ENCODE data around the gene MYO16.

MYO16 gene

GRCh38 chr13:108702171-108702570, 72.8 kb downstream of the MYO16 start:
- H3K36me3 ChIP-seq (ENCODE audit: control insufficient read depth, insufficient read depth, low read length), result no peaks in the 10 kb centered on the region
- H3K4me3 ChIP-seq (ENCODE audit: low read depth, low read length), result no peak overlapping the region

GRCh38 chr13:108705031-108705430, 75.6 kb downstream of the MYO16 start:
- Histone ChIP-seq H3K9me3 (ENCODE audit: control insufficient read depth, insufficient read depth, low read length) (no peaks in the 10 kb centered on the region), H3K4me1 (ENCODE audit: control insufficient read depth, insufficient read depth, low read length) (no peaks in the 10 kb centered on the region), H3K36me3 (ENCODE audit: control insufficient read depth, insufficient read depth, low read length) (no peaks in the 10 kb centered on the region), H3K9ac (ENCODE audit: low read depth, low read length) (no peak overlapping the region), H3K27me3 (ENCODE audit: control insufficient read depth, insufficient read depth, low read length) (no peaks in the 10 kb centered on the region), H3K4me3 (ENCODE audit: low read depth, low read length) (no peak overlapping the region)

More at GRCh38 chr13:108702171-108702570, 72.8 kb downstream of the MYO16 start:
- no peaks in the 10 kb centered on the region for H3K9me3 ChIP-seq (ENCODE audit: control insufficient read depth, insufficient read depth, low read length)
- H3K9ac ChIP-seq (ENCODE audit: low read depth, low read length), result no peak overlapping the region
- H3K4me1 ChIP-seq (ENCODE audit: control insufficient read depth, insufficient read depth, low read length), result no peaks in the 10 kb centered on the region
- no peaks in the 10 kb centered on the region for H3K27me3 ChIP-seq (ENCODE audit: control insufficient read depth, insufficient read depth, low read length)

- H3K36me3 ChIP-seq (ENCODE audit: control insufficient read depth, insufficient read depth, low read length), result no peaks in the 10 kb centered on the region
- H3K9me3 ChIP-seq (ENCODE audit: control insufficient read depth, insufficient read depth, low read length), result no peaks in the 10 kb centered on the region
- H3K4me3 ChIP-seq (ENCODE audit: low read depth, low read length), result no peak overlapping the region
- H3K27me3 ChIP-seq (ENCODE audit: control insufficient read depth, insufficient read depth, low read length), result no peaks in the 10 kb centered on the region
- H3K9ac ChIP-seq (ENCODE audit: low read depth, low read length), result no peak overlapping the region
- no peaks in the 10 kb centered on the region for H3K4me1 ChIP-seq (ENCODE audit: control insufficient read depth, insufficient read depth, low read length)
These were observed 78.2 kb downstream of the MYO16 start for GRCh38 chr13:108707584-108707983.

- H3K36me3 ChIP-seq (ENCODE audit: control insufficient read depth, insufficient read depth, low read length), result no peaks in the 10 kb centered on the region
- H3K9ac ChIP-seq (ENCODE audit: low read depth, low read length), result no peak overlapping the region
- no peaks in the 10 kb centered on the region for H3K27me3 ChIP-seq (ENCODE audit: control insufficient read depth, insufficient read depth, low read length)
- no peaks in the 10 kb centered on the region for H3K9me3 ChIP-seq (ENCODE audit: control insufficient read depth, insufficient read depth, low read length)
- H3K4me3 ChIP-seq (ENCODE audit: low read depth, low read length), result no peak overlapping the region
- H3K4me1 ChIP-seq (ENCODE audit: control insufficient read depth, insufficient read depth, low read length), result no peaks in the 10 kb centered on the region
These were observed 79.5 kb downstream of the MYO16 start for GRCh38 chr13:108708921-108709320.

GRCh38 chr13:108711386-108711785, 82.0 kb downstream of the MYO16 start:
- Histone ChIP-seq H3K4me1 (ENCODE audit: control insufficient read depth, insufficient read depth, low read length) (no peaks in the 10 kb centered on the region), H3K4me3 (ENCODE audit: low read depth, low read length) (no peak overlapping the region), H3K27me3 (ENCODE audit: control insufficient read depth, insufficient read depth, low read length) (no peaks in the 10 kb centered on the region), H3K36me3 (ENCODE audit: control insufficient read depth, insufficient read depth, low read length) (no peaks in the 10 kb centered on the region), H3K9ac (ENCODE audit: low read depth, low read length) (no peak overlapping the region), H3K9me3 (ENCODE audit: control insufficient read depth, insufficient read depth, low read length) (no peaks in the 10 kb centered on the region)

GRCh38 chr13:108725471-108725870, 96.1 kb downstream of the MYO16 start:
- H3K9ac ChIP-seq (ENCODE audit: low read depth, low read length), result no peak overlapping the region
- H3K27me3 ChIP-seq (ENCODE audit: control insufficient read depth, insufficient read depth, low read length), result no peaks in the 10 kb centered on the region
- no peaks in the 10 kb centered on the region for H3K4me1 ChIP-seq (ENCODE audit: control insufficient read depth, insufficient read depth, low read length)
- no peaks in the 10 kb centered on the region for H3K36me3 ChIP-seq (ENCODE audit: control insufficient read depth, insufficient read depth, low read length)
- H3K9me3 ChIP-seq (ENCODE audit: control insufficient read depth, insufficient read depth, low read length), result no peaks in the 10 kb centered on the region
- H3K4me3 ChIP-seq (ENCODE audit: low read depth, low read length), result no peak overlapping the region

GRCh38 chr13:108728370-108728769, 99.0 kb downstream of the MYO16 start:
- H3K9ac ChIP-seq (ENCODE audit: low read depth, low read length), result no peak overlapping the region
- H3K36me3 ChIP-seq (ENCODE audit: control insufficient read depth, insufficient read depth, low read length), result no peaks in the 10 kb centered on the region
- no peaks in the 10 kb centered on the region for H3K9me3 ChIP-seq (ENCODE audit: control insufficient read depth, insufficient read depth, low read length)
- no peaks in the 10 kb centered on the region for H3K4me1 ChIP-seq (ENCODE audit: control insufficient read depth, insufficient read depth, low read length)
- H3K4me3 ChIP-seq (ENCODE audit: low read depth, low read length), result no peak overlapping the region
- H3K27me3 ChIP-seq (ENCODE audit: control insufficient read depth, insufficient read depth, low read length), result no peaks in the 10 kb centered on the region

DNA sequence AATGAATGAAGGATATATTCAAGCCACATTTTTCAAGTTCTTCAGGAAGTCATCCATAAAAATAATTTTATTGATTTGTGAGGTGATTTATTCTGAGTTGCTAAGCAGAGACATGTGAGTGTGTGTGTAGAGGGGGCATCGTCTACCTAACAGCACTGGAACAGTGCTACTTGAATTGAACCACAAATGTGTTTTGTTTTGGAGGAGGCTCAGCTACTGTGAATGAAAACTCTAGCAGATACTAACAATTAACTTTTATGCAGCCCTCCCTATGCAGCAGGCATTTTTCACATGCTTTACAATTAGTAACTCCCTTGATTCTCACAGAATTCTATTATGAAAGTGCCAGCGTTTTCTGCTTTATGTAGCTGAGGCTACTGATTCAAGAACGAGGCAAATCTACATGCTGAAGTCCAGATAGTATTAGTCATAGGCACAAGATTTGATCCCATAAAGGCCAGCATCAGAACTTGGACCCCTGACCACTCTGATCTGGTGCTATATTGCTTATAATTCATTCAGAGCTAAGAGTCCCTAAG, 103.7 kb downstream of the MYO16 start:
- H3K9me3 ChIP-seq (ENCODE audit: control insufficient read depth, insufficient read depth, low read length), result no peaks in the 10 kb centered on the region
- H3K4me3 ChIP-seq (ENCODE audit: low read depth, low read length), result no peak overlapping the region
- H3K4me1 ChIP-seq (ENCODE audit: control insufficient read depth, insufficient read depth, low read length), result no peaks in the 10 kb centered on the region
- no peak overlapping the region for H3K9ac ChIP-seq (ENCODE audit: low read depth, low read length)
- no peaks in the 10 kb centered on the region for H3K36me3 ChIP-seq (ENCODE audit: control insufficient read depth, insufficient read depth, low read length)
- H3K27me3 ChIP-seq (ENCODE audit: control insufficient read depth, insufficient read depth, low read length), result no peaks in the 10 kb centered on the region

DNA sequence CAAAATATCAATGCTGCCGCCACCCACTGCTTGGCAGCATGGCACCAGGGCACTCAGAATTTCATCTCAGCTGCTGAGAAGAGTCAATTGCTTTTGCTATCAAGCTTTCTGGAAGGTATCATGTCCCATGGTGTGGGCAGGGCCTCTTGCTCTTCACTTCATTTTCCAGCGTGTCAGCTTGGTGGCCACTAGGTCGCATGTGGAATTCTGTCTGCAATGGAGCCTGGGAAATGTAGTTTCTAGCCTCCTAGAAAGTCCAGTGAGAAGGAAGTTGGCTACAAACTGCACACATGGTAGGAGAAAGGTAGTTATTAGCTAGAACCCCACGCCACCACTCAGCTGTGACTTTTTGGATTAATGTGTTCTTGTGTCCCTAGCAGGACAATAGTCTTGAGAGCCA, 105.3 kb downstream of the MYO16 start:
- Histone ChIP-seq H3K4me1 (ENCODE audit: control insufficient read depth, insufficient read depth, low read length) (no peaks in the 10 kb centered on the region), H3K36me3 (ENCODE audit: control insufficient read depth, insufficient read depth, low read length) (no peaks in the 10 kb centered on the region), H3K4me3 (ENCODE audit: low read depth, low read length) (no peak overlapping the region), H3K27me3 (ENCODE audit: control insufficient read depth, insufficient read depth, low read length) (no peaks in the 10 kb centered on the region), H3K9ac (ENCODE audit: low read depth, low read length) (no peak overlapping the region), H3K9me3 (ENCODE audit: control insufficient read depth, insufficient read depth, low read length) (no peaks in the 10 kb centered on the region)

- H3K4me1 ChIP-seq (ENCODE audit: control insufficient read depth, insufficient read depth, low read length), result no peaks in the 10 kb centered on the region
- no peaks in the 10 kb centered on the region for H3K27me3 ChIP-seq (ENCODE audit: control insufficient read depth, insufficient read depth, low read length)
- H3K9ac ChIP-seq (ENCODE audit: low read depth, low read length), result no peak overlapping the region
- H3K4me3 ChIP-seq (ENCODE audit: low read depth, low read length), result no peak overlapping the region
- H3K36me3 ChIP-seq (ENCODE audit: control insufficient read depth, insufficient read depth, low read length), result no peaks in the 10 kb centered on the region
- no peaks in the 10 kb centered on the region for H3K9me3 ChIP-seq (ENCODE audit: control insufficient read depth, insufficient read depth, low read length)
These were observed 112.5 kb downstream of the MYO16 start for GRCh38 chr13:108741930-108742329.

DNA sequence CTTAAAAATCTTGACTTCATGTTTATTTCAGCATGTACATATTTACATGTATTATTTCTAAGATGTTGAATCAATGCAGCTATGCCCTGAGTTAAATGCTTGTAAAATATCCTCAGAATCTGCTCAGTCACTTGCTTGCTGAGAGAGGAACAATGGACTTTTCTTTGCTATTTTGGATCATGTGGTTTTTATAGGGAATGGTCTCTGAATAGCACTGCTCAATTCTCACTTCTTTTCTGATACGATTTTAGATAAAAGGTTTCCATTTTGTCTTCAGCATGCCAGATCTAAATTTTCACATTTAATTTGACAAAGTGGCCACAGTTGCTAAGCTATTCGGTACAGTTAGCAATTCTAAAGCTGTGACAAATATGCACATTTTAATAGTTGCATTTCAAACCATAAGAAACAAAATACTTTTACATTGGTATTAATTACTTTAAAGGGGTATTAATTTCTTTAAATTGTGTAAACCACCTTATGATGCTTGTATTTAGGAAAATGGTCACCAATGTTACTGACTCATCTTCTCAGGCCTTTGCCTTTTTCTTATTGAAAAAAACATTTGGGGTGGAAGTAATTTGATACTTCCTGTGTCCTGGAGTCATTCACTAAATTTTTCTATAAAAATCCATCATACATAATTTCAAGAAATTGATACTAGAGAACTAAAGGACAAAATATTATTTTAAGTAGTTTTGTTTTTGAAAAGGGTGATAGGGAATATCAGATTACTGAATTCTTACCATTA, 113.5 kb downstream of the MYO16 start:
- Histone ChIP-seq H3K36me3 (ENCODE audit: control insufficient read depth, insufficient read depth, low read length) (no peaks in the 10 kb centered on the region), H3K27me3 (ENCODE audit: control insufficient read depth, insufficient read depth, low read length) (no peaks in the 10 kb centered on the region), H3K9me3 (ENCODE audit: control insufficient read depth, insufficient read depth, low read length) (no peaks in the 10 kb centered on the region), H3K4me3 (ENCODE audit: low read depth, low read length) (no peak overlapping the region), H3K4me1 (ENCODE audit: control insufficient read depth, insufficient read depth, low read length) (no peaks in the 10 kb centered on the region), H3K9ac (ENCODE audit: low read depth, low read length) (no peak overlapping the region)

DNA sequence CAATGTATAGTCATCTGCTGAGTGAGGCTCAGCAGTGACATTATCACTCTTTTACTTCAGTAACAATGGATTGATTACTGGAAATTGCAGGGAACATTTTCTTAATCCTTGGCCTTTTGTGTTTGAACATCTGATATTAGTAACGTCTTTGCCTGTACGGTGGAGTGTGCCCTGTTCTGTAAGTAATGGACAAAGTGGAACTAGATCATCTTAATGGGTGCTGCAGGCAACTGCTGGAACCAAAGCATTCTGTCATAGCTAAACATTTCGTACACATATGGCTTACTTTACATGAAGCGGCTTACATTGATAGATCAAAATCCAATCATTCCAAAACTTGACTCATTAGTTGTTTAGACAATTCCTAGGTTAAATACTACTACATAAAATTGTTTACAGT, 114.1 kb downstream of the MYO16 start:
- H3K27me3 ChIP-seq (ENCODE audit: control insufficient read depth, insufficient read depth, low read length), result no peaks in the 10 kb centered on the region
- H3K9ac ChIP-seq (ENCODE audit: low read depth, low read length), result no peak overlapping the region
- no peak overlapping the region for H3K4me3 ChIP-seq (ENCODE audit: low read depth, low read length)
- no peaks in the 10 kb centered on the region for H3K36me3 ChIP-seq (ENCODE audit: control insufficient read depth, insufficient read depth, low read length)
- no peaks in the 10 kb centered on the region for H3K9me3 ChIP-seq (ENCODE audit: control insufficient read depth, insufficient read depth, low read length)
- no peaks in the 10 kb centered on the region for H3K4me1 ChIP-seq (ENCODE audit: control insufficient read depth, insufficient read depth, low read length)

Measured in iPS-15b (cell line).